Fibroblast of villous mesenchyme (primary cell): ENCODE results near the gene IFNA7. TPM values are rescaled to one million over a fixed set of nuclear protein-coding genes. Genes with fewer than 3 reads are reported as not detected.

ENCODE experiments used
- DNase-seq: peaks from one replicate; pipeline ENCODE4 v3.0.0-alpha.2; 2010; ENCODE audit warnings: low read depth
- H3K4me3 ChIP-seq: 2 replicates; pipeline ENCODE4 v1.5.1; 2011; ENCODE audit warnings: low read depth, mild to moderate bottlenecking, low read length
- small RNA-seq: library from RNA; depleted of rRNA; stranded (forward); fragments of <200 nt; gene quantifications from one replicate; pipeline ENCODE3, GENCODE V24; 2012
- total RNA-seq: library from RNA; depleted of rRNA; stranded (reverse); fragments of >200 nt; gene quantifications from 2 replicates; pipeline ENCODE4 v1.2.3, GENCODE V29; 2012
- TF ChIP-seq, protein P1 (sequence below): IDR thresholded peaks from 2 replicates; pipeline ENCODE4 v1.5.1; 2012; ENCODE audit warnings: low read depth, mild to moderate bottlenecking, low read length; ENCODE audit not compliant: insufficient read depth

Gene IFNA7
- total RNA-seq, 1 donor, result not detected

DNA sequence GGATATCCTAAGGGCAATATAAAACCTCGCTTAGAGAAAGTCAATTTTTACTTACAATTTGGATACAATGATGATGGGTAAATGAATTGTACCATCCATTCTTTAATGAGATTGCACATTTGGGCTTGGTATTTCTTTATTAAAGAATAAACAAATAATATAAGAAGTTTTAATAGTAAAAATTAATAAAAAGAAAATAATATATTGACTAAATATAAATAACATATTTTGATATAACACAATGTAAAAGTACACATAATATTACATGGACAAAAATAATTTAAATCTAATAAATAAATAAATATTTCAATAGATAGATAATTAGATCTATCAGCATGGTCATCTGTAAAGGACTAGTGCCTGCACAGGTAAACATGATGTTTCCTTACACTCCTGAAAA lies 36.5 kb downstream of the IFNA7 start:
- TF ChIP-seq, protein P1, sequence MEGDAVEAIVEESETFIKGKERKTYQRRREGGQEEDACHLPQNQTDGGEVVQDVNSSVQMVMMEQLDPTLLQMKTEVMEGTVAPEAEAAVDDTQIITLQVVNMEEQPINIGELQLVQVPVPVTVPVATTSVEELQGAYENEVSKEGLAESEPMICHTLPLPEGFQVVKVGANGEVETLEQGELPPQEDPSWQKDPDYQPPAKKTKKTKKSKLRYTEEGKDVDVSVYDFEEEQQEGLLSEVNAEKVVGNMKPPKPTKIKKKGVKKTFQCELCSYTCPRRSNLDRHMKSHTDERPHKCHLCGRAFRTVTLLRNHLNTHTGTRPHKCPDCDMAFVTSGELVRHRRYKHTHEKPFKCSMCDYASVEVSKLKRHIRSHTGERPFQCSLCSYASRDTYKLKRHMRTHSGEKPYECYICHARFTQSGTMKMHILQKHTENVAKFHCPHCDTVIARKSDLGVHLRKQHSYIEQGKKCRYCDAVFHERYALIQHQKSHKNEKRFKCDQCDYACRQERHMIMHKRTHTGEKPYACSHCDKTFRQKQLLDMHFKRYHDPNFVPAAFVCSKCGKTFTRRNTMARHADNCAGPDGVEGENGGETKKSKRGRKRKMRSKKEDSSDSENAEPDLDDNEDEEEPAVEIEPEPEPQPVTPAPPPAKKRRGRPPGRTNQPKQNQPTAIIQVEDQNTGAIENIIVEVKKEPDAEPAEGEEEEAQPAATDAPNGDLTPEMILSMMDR, result no peak
- no peak overlapping the region for H3K4me3 ChIP-seq
- DNase-seq, result no peak

DNA sequence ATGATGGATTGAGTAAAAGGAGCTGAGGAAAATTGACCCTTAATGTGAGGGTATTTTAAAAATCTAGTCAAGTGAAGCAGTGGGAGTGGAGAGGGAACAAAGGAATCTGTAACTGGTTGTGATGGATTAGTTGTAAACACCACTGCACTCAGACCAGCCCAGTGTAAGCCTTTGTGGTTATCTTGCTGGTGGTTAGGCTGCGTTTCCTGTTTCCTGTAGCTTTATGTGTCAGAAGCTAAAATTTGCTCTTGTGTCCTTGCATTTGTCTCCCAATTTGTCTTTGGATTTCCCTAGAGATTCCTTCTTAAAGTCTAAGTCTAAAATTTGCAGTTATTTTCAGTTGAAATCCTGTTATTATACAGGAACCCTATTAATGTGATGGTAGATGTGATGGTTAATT lies 41.8 kb downstream of the IFNA7 start:
- DNase-seq, result peak; percentile 11
- no peak overlapping the region for H3K4me3 ChIP-seq
- TF ChIP-seq, protein P1, result no peak

DNA sequence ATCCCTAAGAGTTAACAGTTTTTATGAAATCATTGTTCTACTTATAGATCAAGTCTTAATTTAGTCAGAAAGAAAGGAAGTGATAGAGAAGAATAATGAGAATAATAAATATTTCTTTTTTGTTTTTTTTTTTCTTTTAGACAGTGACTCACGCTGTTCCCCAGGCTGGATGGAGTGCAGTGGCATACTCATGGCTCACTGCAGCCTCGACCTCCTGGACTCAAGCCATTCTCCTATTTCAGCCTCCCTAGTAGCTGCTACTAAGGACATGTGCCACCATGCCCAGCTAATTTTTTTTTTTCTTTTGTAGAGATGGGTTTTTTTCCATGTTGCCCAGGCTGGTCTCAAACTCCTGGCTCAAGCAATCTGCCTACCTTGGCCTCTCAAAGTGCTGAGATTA lies 46.5 kb downstream of the IFNA7 start:
- H3K4me3 ChIP-seq, result no peak overlapping the region
- no peak for DNase-seq
- TF ChIP-seq, protein P1, result no peak

DNA sequence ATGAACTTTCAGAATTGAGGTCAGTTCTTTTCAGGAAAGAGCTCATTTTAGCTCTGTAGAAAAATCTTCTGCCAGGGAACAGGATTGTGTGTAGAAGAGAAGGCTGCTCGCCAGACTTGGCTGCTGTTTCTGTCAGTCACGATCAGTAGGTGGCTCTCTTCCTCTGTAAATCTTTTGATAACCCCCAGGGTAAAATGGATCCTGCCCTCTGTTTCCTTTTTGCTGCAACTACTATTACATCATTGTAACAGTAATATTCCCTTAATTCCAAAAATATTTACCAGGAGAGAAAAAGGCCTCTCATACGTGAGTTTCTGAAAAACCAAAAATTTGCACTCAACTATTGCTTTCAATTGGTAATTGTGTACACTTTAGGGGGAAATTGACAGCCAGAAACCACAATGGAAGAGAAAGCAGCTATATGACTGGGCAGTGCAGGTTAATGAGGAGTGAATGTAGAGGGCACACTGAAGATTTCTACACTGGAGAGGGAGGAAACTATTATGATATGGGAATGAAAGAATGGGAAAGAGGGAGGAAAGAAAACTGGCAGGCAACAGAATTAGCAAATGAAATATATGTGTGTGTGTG lies 47.9 kb downstream of the IFNA7 start:
- TF ChIP-seq, protein P1, result no peak
- DNase-seq, result no peak
- H3K4me3 ChIP-seq, result no peak overlapping the region

DNA sequence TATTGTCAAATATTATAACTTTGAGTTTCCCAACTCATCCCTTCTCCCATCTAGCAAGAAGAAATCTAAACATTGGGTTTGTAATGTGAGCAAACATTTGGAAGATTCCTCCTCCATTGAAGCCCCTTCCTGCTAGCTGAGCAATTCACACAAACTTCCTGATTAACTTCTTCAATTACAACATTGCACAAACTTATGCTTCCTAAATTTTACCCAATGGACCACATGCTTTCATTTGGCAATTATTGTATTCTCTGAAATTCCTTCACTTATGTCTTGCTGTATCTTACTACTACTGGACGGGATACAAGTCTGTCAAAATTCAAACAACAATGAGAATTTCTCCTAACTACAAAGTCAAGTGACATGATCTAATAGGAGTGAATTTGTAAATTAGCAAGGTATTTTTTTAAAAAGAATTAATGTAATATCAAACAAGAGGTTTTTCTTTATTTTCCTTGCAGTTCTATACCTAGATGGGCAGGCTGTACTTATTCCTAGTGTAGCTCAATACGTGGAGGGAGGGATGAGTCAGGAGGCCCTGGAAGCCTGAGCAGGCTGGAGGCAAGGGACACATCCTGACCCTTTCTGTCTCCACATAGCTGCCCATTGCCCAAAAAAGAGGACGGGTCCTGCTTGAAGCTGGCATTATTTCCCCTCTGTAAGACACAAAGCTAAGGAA lies 48.5 kb downstream of the IFNA7 start:
- no peak for DNase-seq
- TF ChIP-seq, protein P1, result no peak
- H3K4me3 ChIP-seq, result no peak overlapping the region

Small RNA genes within 50 kb of the gene (small RNA-seq; reads per million reads assigned to genes)
- gene RF00019, result not detected

Other genes starting within 250 kb of the IFNA7 start
- 10.0 and 22.0 TPM in 2 replicates for gene HACD4, start 170.6 kb downstream of the IFNA7 start, total RNA-seq
- gene IFNB1, start 124.3 kb downstream of the IFNA7 start, total RNA-seq, result not detected in 2 replicates
- not detected in 2 replicates for gene IFNW1, start 60.4 kb downstream of the IFNA7 start, total RNA-seq
- not detected in 2 replicates for gene IFNA21, start 35.5 kb downstream of the IFNA7 start, total RNA-seq
- gene IFNA4, start 14.6 kb downstream of the IFNA7 start, total RNA-seq, result not detected in 2 replicates
- gene IFNA10, start 4.9 kb upstream of the IFNA7 start, total RNA-seq, result not detected in 2 replicates
- not detected in 2 replicates for gene IFNA16, start 15.1 kb upstream of the IFNA7 start, total RNA-seq
- not detected in 2 replicates for gene IFNA17, start 26.0 kb upstream of the IFNA7 start, total RNA-seq
- not detected in 2 replicates for gene IFNA14, start 37.8 kb upstream of the IFNA7 start, total RNA-seq
- gene IFNA5, start 103.1 kb upstream of the IFNA7 start, total RNA-seq, result under 0.01 TPM in 1 of 2 replicates, not detected in the other
- gene KLHL9, start 133.2 kb upstream of the IFNA7 start, total RNA-seq, result 34.8 and 57.9 TPM in 2 replicates
- gene IFNA6, start 148.7 kb upstream of the IFNA7 start, total RNA-seq, result not detected in 2 replicates
- not detected in 2 replicates for gene IFNA13, start 165.9 kb upstream of the IFNA7 start, total RNA-seq
- gene IFNA2, start 183.2 kb upstream of the IFNA7 start, total RNA-seq, result not detected in 2 replicates
- not detected in 2 replicates for gene IFNA8, start 206.9 kb upstream of the IFNA7 start, total RNA-seq
- gene IFNA1, start 238.2 kb upstream of the IFNA7 start, total RNA-seq, result not detected in 2 replicates